Mucosa of gallbladder (tissue), 1 donor: ENCODE measurements around the gene KIFC1. TPM values are rescaled to one million over a fixed set of nuclear protein-coding genes. Genes with fewer than 3 reads are reported as not detected.

Experiments
- DNase-seq: peaks from one replicate; pipeline ENCODE4 v3.0.0-alpha.2; 2020; ENCODE audit warnings: low spot score
- total RNA-seq: library from RNA; stranded (reverse); gene quantifications from one replicate; pipeline ENCODE4 v1.2.1, GENCODE V29; 2021
- donor health status: DM: no; HTN: no; CAD: no.

KIFC1 gene
- total RNA-seq, 1 donor from 2014 or later: 2.1 TPM

GRCh38 chr6:33426590-33427511, 35.2 kb downstream of the KIFC1 start:
- no peak for DNase-seq

GRCh38 chr6:33427585-33428223, 36.1 kb downstream of the KIFC1 start:
- peak; percentile 44 for DNase-seq

- no peak for DNase-seq
These were observed 36.8 kb downstream of the KIFC1 start for GRCh38 chr6:33428224-33428965.

GRCh38 chr6:33428966-33429749, 37.5 kb downstream of the KIFC1 start:
- DNase-seq: no peak

DNA sequence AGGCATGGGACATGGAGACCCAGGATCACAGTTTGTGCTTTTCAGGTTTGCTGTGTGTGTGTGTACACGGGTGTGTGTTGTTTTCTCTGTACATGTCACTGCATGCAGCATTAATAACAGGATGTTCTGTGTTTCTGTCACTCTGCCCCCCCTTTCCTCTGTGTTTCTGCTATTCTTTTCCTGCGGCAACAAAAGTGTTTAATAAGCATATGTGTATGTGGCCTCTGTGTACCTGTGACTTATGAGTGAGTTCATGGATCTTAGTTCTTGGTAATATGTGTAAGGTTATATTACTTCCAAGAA, 38.1 kb downstream of the KIFC1 start:
- no peak for DNase-seq

DNA sequence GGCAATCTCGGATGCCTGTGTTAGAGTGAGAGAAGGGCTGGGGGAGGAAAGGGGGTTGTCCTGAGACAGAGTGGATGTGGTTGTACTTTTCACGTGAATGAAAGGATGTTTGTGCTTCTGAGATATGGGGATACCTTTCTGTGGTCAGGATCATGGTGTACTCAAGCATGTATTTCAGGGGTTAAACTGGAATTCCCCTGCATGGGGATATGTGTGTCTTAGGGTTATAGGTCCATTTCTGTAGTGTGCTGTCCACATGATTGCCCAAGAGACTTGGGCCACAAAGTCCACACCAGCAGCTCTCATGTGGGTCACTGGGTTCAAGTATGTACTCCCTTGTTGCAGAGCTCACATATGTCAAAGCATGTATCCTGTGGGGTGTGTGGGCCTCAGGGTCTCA, 38.7 kb downstream of the KIFC1 start:
- DNase-seq: no peak

GRCh38 chr6:33430991-33431879, 39.6 kb downstream of the KIFC1 start:
- DNase-seq: peak; percentile 46

GRCh38 chr6:33431880-33432541, 40.4 kb downstream of the KIFC1 start:
- DNase-seq: no peak

GRCh38 chr6:33432546-33432945, 40.9 kb downstream of the KIFC1 start:
- no peak for DNase-seq

DNA sequence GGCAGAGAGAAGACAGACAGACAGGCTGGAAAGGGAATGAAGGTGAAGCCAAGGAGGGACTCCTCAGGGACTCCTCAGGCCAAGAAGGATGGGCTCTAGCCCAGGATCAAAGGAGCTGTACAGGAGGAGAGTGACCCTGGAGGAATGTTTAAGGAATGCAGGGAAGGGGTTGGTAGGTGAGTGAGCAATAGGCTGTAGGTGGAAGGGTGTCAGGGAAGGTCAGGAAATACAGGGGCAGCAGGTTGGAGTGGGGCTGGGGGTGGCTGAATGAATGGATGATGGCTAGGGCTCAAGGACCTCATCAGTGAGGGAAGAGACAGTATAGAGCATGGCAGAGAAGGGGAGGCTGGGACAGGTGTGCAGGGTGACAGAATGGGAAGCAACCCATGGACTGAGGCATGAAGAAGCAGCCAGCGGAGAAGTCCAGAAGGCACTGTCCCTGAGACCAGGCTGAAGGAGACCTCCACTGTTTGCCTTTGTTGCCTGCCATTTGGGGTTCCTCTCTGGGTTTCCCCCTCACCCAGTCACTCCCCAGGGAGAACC, 41.4 kb downstream of the KIFC1 start:
- DNase-seq: no peak

GRCh38 chr6:33433544-33434191, 42.0 kb downstream of the KIFC1 start:
- no peak for DNase-seq

- no peak for DNase-seq
These were observed 43.3 kb downstream of the KIFC1 start for GRCh38 chr6:33434961-33435360.

DNA sequence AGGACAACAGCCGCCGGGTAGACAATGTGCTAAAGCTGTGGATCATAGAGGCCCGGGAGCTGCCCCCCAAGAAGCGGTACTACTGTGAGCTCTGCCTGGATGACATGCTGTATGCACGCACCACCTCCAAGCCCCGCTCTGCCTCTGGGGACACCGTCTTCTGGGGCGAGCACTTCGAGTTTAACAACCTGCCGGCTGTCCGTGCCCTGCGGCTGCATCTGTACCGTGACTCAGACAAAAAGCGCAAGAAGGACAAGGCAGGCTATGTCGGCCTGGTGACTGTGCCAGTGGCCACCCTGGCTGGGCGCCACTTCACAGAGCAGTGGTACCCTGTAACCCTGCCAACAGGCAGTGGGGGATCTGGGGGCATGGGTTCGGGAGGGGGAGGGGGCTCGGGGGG, 46.0 kb downstream of the KIFC1 start:
- no peak for DNase-seq

DNA sequence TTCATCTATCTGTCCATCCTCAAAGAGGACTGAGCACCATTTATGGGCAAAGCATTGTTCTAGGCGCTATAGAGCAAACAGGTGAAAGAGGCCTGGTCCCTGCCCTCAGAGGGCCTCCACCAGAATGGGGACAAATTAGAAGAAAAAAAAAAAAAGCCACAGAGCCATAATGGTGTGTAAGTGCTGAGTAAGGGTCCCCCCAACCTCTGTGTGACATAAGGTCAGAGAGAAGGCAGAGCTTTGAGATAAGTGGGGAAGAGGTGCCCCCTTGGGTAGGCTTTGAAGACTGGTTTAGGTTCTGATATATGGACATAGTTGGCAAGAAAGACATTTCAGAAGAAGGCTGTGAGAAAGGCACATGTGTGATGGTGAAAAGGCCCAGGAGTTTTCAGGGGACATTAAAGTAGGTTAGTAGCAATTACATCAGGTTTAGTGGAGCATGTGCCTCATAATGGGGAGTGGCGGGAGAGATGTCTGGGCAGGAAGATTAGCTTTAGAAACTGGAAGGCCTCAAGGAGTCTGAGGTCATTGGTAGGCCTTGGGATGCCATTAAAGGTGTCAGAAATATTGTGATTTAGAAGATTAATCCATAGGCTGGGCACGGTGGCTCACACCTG, 47.5 kb downstream of the KIFC1 start:
- DNase-seq: no peak

DNA sequence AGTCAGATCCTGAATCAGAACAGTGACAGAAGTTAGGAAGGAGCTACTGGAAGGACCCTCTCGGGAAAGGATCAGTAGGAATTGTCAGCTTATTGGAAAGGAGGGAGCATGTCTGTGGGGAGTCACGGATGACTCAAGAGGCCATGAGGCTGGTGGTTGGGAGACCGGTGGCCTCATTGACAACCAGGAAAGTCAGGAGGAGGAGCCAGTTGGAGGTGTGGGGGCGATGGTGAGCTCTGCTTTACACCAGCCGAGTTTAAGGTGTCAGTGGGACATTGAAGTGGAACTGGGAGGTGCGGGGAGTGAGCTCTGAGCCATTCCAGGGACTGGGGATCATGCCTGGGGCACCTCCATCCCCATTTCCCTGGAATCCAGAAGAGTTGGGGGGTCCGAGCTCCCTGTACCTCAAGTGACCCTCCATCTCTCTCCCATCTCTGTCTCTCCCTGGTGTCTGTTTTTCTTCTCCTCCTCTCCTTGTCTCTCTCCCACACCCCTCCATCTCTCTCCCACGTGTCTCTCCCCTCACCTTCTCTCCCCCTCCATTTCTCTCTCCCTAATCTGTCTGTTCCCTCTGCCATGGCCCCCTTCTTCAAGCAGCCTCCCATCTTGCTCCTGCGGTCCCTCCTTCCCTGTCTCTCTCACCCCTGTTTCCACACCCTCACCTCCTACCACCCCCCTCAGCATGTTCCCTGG, 48.5 kb downstream of the KIFC1 start:
- no peak for DNase-seq

GRCh38 chr6:33440649-33441309, 49.2 kb downstream of the KIFC1 start:
- no peak for DNase-seq

- DNase-seq: no peak
These were observed 49.8 kb downstream of the KIFC1 start for GRCh38 chr6:33441457-33441856.

DNA sequence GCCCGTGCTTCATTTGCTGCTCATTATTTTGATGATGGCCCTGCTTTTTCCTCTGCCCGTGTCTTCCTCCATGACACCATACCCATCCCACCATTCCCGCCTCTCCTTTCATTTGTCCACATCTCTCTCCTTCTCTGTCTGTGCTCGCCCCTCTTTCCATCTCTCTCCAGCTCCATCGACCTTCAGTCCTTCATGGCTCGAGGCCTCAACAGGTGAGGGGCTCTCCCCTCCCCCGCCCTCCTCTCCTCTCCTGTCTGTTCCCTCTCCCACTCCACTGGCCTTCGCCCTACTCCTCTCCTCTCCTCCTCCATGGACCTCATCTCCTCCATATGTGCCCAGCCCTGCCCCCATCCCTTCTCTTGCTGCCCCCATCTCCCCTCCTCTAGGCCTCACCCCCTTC, 50.7 kb downstream of the KIFC1 start:
- DNase-seq: no peak
